ENCODE measurements around the gene KCNG2. TPM values are rescaled to one million over a fixed set of nuclear protein-coding genes. Genes with fewer than 3 reads are reported as not detected.

Gene KCNG2
- total RNA-seq, 1 donor from 2014 or later: not detected

DNA sequence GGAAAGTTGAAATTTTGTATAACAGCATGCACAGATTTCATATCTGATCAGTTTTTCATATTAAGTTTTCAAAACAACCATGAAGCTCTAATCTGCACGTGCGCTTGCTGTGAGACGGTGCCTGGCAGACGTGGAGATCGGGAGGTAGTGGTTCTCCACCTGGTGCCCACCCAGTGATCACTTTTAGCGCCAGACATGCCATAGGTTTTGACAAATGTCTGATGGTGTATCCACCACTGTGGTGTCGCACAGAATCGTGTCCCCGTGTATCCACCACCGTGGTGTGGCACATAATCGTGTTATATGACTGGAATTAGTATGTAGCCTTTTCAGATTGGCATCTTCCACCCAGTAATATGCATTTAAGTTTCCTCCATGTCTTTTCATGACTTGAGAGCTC, 40.9 kb upstream of the KCNG2 start:
- Mint-ChIP-seq H3K27me3 (ENCODE audit: low read depth) (no peaks in the 10 kb centered on the region), H3K4me1 (peaks cover 7% of the 10 kb centered on the region), H3K4me3 (no peak overlapping the region), H3K9me3 (peaks cover 42% of the 10 kb centered on the region), H3K27ac (no peak overlapping the region), H3K36me3 (peaks cover 32% of the 10 kb centered on the region)
- DNase-seq (ENCODE audit: low spot score in 2 of 2, unreplicated experiment in 2 of 2): no peak
- TF ChIP-seq CTCF (IDR thresholded peaks at IDR 0.05; ENCODE audit: unreplicated experiment): no peak

DNA sequence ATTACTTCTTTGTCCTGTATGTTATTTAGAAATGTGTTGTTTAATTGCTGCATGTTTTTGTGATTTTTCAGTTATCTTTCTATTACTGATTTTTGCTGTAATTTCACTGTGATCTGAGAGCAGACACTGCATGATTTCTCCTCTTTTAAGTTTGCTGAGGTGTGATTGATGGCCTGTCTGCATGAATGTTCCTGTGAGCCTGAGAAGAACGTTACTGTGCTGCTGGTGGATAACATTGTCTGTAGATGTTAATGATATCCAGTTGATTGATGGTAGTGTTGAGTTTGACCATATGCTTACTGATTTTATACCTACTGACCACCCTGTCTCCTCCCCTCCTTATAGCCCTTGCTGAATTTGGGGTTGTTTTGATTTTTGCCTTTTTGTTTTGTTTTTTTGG, 37.4 kb upstream of the KCNG2 start:
- H3K27ac Mint-ChIP-seq: no peak overlapping the region
- H3K4me3 Mint-ChIP-seq: no peak overlapping the region
- peaks cover 52% of the 10 kb centered on the region for H3K9me3 Mint-ChIP-seq
- TF ChIP-seq CTCF (IDR thresholded peaks at IDR 0.05; ENCODE audit: unreplicated experiment): no peak
- DNase-seq (ENCODE audit: low spot score in 2 of 2, unreplicated experiment in 2 of 2): no peak
- H3K27me3 Mint-ChIP-seq (ENCODE audit: low read depth): no peaks in the 10 kb centered on the region
- H3K4me1 Mint-ChIP-seq: peaks cover 7% of the 10 kb centered on the region
- peaks cover 27% of the 10 kb centered on the region for H3K36me3 Mint-ChIP-seq

DNA sequence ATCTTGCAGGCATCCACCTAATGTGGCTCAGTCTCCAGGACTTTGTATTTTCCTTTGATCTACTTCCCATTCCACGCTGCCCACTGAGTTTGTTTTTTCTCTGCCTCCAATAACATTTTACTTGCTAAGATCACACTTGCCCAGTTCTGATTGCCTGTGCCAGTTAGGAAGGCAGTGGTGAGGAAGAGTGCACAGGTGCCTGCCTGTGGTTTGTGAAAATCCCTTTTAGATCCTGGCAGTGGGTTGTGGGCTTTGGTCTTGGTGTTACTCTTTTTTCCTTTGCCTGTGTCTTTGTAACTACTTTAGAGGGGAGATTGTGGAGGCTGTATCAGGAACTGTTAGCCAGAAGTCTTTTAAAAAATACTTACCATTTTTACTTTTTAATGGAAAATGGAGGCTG, 36.9 kb upstream of the KCNG2 start:
- H3K27me3 Mint-ChIP-seq (ENCODE audit: low read depth): peaks cover 5% of the 10 kb centered on the region
- no peak overlapping the region for H3K4me3 Mint-ChIP-seq
- TF ChIP-seq CTCF (IDR thresholded peaks at IDR 0.05; ENCODE audit: unreplicated experiment): no peak
- H3K36me3 Mint-ChIP-seq: peaks cover 27% of the 10 kb centered on the region
- H3K4me1 Mint-ChIP-seq: peaks cover 7% of the 10 kb centered on the region
- H3K9me3 Mint-ChIP-seq: peaks cover 52% of the 10 kb centered on the region
- no peak for DNase-seq (ENCODE audit: low spot score in 2 of 2, unreplicated experiment in 2 of 2)
- H3K27ac Mint-ChIP-seq: no peak overlapping the region

GRCh38 chr18:79763407-79763806, 34.3 kb upstream of the KCNG2 start:
- no peak overlapping the region for H3K4me3 Mint-ChIP-seq
- H3K27ac Mint-ChIP-seq: no peak overlapping the region
- H3K9me3 Mint-ChIP-seq: peaks cover 51% of the 10 kb centered on the region
- TF ChIP-seq CTCF (IDR thresholded peaks at IDR 0.05; ENCODE audit: unreplicated experiment): no peak
- no peak for DNase-seq (ENCODE audit: low spot score in 2 of 2, unreplicated experiment in 2 of 2)
- H3K27me3 Mint-ChIP-seq (ENCODE audit: low read depth): peaks cover 14% of the 10 kb centered on the region
- peaks cover 6% of the 10 kb centered on the region for H3K36me3 Mint-ChIP-seq
- H3K4me1 Mint-ChIP-seq: peaks cover 7% of the 10 kb centered on the region

- TF ChIP-seq CTCF (IDR thresholded peaks at IDR 0.05; ENCODE audit: unreplicated experiment): no peak
- Mint-ChIP-seq H3K9me3 (peaks cover 47% of the 10 kb centered on the region), H3K27me3 (ENCODE audit: low read depth) (peaks cover 15% of the 10 kb centered on the region), H3K4me1 (peaks cover 7% of the 10 kb centered on the region), H3K27ac (no peak overlapping the region), H3K36me3 (peaks cover 2% of the 10 kb centered on the region), H3K4me3 (no peak overlapping the region)
- DNase-seq (ENCODE audit: low spot score in 2 of 2, unreplicated experiment in 2 of 2): no peak
Observed at GRCh38 chr18:79764131-79764530, 33.6 kb upstream of the KCNG2 start.

Data from mesothelial cell of epicardium (in vitro differentiated cells).